WI38 (cell line): Measurements from ENCODE around the gene PDSS2.
"Not testable (repeated sequence)": the region's sequence is repeated elsewhere in the genome, so short reads cannot be mapped to it uniquely, and the experiment has no call there.

Source experiments
- H3K4me3 ChIP-seq: 2 replicates; pipeline ENCODE4 v1.5.1; 2011; ENCODE audit warnings: low read depth, mild to moderate bottlenecking, control low read depth, low read length
- CTCF ChIP-seq: IDR thresholded peaks from 2 replicates; pipeline ENCODE4 v1.5.1; 2012; ENCODE audit warnings: low read depth, mild to moderate bottlenecking, control low read depth, low read length

PDSS2 gene

GRCh38 chr6:107156617-107157016, 302.7 kb downstream of the PDSS2 start:
- TF ChIP-seq CTCF, result no peak
- H3K4me3 ChIP-seq, result no peak overlapping the region

- H3K4me3 ChIP-seq, result no peak overlapping the region
- no peak for TF ChIP-seq CTCF
Observed at GRCh38 chr6:107154801-107155160, 304.6 kb downstream of the PDSS2 start.

GRCh38 chr6:107154131-107154800, 305.1 kb downstream of the PDSS2 start:
- no peak for TF ChIP-seq CTCF
- no peak overlapping the region for H3K4me3 ChIP-seq

GRCh38 chr6:107152638-107153430, 306.5 kb downstream of the PDSS2 start:
- H3K4me3 ChIP-seq, result no peak overlapping the region
- no peak for TF ChIP-seq CTCF

GRCh38 chr6:107144666-107145065, 314.7 kb downstream of the PDSS2 start:
- TF ChIP-seq CTCF, result no peak
- no peak overlapping the region for H3K4me3 ChIP-seq

- no peak for TF ChIP-seq CTCF
- H3K4me3 ChIP-seq, result no peak overlapping the region
Observed at GRCh38 chr6:107144014-107144413, 315.4 kb downstream of the PDSS2 start.

GRCh38 chr6:107140581-107140980, 318.8 kb downstream of the PDSS2 start:
- no peak for TF ChIP-seq CTCF
- no peak overlapping the region for H3K4me3 ChIP-seq

GRCh38 chr6:107136324-107136723, 323.0 kb downstream of the PDSS2 start:
- not testable (repeated sequence) for H3K4me3 ChIP-seq

GRCh38 chr6:107135048-107135680, 324.2 kb downstream of the PDSS2 start:
- not testable (repeated sequence) for H3K4me3 ChIP-seq
